Vagina (tissue), 2 donors: ENCODE data around the gene NYNRIN. TPM values are rescaled to one million over a fixed set of nuclear protein-coding genes. Genes with fewer than 3 reads are reported as not detected.
"Not testable (repeated sequence)": the region's sequence is repeated elsewhere in the genome, so short reads cannot be mapped to it uniquely, and the experiment has no call there.

Experiments
- DNase-seq, 2 donors: peaks; one replicate each; pipeline ENCODE4 v3.0.0-alpha.2; 2017; ENCODE audit errors: extremely low spot score in 2 of 2
- H3K27ac ChIP-seq: fragments of 200-600 bp; sonication (generic); one replicate; pipeline ENCODE4 v1.5.1; 2019
- H3K27me3 ChIP-seq: fragments of 200-600 bp; sonication (generic); one replicate; pipeline ENCODE4 v1.5.1; 2019
- H3K36me3 ChIP-seq, 2 donors: fragments of 200-600 bp; sonication (generic); one replicate each; pipeline ENCODE4 v1.5.1; 2017 to 2019
- H3K4me1 ChIP-seq: fragments of 200-600 bp; sonication (generic); one replicate; pipeline ENCODE4 v1.5.1; 2019
- H3K4me3 ChIP-seq, 2 donors: fragments of 200-600 bp; sonication (generic); 1 replicate in 1 of 2; 2 replicates in 1 of 2; pipeline ENCODE4 v1.5.1; 2016 to 2019
- H3K9me3 ChIP-seq: fragments of 200-600 bp; sonication (generic); one replicate; pipeline ENCODE4 v1.5.1; 2019
- POLR2A ChIP-seq, 2 donors: fragments of 450-650 bp; IDR thresholded peaks; one replicate each; pipeline ENCODE4 v1.6.1; 2017; ENCODE audit warnings: antibody characterized with exemption in 2 of 2, mild to moderate bottlenecking in 2 of 2, moderate library complexity in 2 of 2
- POLR2AphosphoS5 ChIP-seq, 2 donors: sonication (generic); formaldehyde crosslinking; IDR thresholded peaks; one replicate each; pipeline ENCODE4 v1.9.0; 2017; ENCODE audit warnings: antibody characterized with exemption in 2 of 2, mild to moderate bottlenecking in 2 of 2, low read depth in 1 of 2; ENCODE audit not compliant: insufficient read depth in 1 of 2
- intact Hi-C: fragments of 100-400 bp; cut with DNase I; formaldehyde crosslinking; loops from one replicate; pipeline ENCODE4 v1.15.1; 2023
- total RNA-seq: library from RNA; depleted of rRNA; stranded (reverse); fragments of >200 nt; gene quantifications from one replicate; pipeline ENCODE4 v1.2.3, GENCODE V29; 2016
- TF ChIP-seq, protein P1 (sequence below), 3 experiments: fragments of 450-650 bp in 2 of 3; fragments of 200-600 bp in 1 of 3; sonication (generic) in 1 of 3; IDR thresholded peaks; one replicate each; pipeline ENCODE4 v1.5.1; 2017 to 2019; ENCODE audit warnings: antibody characterized with exemption in 3 of 3, mild to moderate bottlenecking in 2 of 3, moderate library complexity in 2 of 3

The NYNRIN gene
- total RNA-seq, 1 donor from 2014 or later = 14.7 TPM

DNA sequence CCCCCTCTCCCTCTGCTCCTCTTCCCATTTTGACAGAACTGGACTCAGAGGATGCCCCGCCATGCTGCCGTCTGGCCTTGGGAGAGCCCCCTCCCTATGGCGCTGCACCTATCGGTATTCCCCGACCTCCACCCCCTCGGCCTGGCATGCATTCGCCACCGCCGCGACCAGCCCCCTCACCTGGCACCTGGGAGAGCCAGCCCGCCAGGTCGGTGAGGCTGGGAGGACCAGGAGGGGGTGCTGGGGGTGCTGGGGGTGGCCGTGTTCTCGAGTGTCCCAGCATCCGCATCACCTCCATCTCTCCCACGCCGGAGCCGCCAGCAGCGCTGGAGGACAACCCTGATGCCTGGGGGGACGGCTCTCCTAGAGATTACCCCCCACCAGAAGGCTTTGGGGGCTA is 29.3 kb upstream of the NYNRIN start:
- H3K4me3 ChIP-seq = peak overlapping the region; percentile 74 to 75
- intact Hi-C loops = no loop called here

DNA sequence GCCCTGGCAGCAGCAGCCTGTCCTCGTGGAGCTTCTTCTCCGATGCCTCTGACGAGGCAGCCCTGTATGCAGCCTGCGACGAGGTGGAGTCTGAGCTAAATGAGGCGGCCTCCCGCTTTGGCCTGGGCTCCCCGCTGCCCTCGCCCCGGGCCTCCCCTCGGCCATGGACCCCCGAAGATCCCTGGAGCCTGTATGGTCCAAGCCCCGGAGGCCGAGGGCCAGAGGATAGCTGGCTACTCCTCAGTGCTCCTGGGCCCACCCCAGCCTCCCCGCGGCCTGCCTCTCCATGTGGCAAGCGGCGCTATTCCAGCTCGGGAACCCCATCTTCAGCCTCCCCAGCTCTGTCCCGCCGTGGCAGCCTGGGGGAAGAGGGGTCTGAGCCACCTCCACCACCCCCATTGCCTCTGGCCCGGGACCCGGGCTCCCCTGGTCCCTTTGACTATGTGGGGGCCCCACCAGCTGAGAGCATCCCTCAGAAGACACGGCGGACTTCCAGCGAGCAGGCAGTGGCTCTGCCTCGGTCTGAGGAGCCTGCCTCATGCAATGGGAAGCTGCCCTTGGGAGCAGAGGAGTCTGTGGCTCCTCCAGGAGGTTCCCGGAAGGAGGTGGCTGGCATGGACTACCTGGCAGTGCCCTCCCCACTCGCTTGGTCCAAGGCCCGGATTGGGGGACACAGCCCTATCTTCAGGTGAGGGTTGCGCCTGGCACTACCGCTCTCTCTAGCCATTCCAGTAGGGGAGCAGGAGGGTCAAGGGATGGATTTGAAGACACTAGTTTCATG is 28.7 kb upstream of the NYNRIN start:
- Histone ChIP-seq H3K9me3 (no peaks in the 10 kb centered on the region), H3K4me1 (peaks cover 58% of the 10 kb centered on the region), H3K27ac (peak overlapping the region; percentile 98), H3K4me3 (peak overlapping the region; percentile 74 to 75), H3K36me3 (peaks cover 0 to 13% of the 10 kb centered on the region in 2 donors), H3K27me3 (no peaks in the 10 kb centered on the region)
- intact Hi-C loops = no loop called here
- TF ChIP-seq POLR2A (IDR thresholded peaks at IDR 0.05) = no peak
- TF ChIP-seq, protein P1, sequence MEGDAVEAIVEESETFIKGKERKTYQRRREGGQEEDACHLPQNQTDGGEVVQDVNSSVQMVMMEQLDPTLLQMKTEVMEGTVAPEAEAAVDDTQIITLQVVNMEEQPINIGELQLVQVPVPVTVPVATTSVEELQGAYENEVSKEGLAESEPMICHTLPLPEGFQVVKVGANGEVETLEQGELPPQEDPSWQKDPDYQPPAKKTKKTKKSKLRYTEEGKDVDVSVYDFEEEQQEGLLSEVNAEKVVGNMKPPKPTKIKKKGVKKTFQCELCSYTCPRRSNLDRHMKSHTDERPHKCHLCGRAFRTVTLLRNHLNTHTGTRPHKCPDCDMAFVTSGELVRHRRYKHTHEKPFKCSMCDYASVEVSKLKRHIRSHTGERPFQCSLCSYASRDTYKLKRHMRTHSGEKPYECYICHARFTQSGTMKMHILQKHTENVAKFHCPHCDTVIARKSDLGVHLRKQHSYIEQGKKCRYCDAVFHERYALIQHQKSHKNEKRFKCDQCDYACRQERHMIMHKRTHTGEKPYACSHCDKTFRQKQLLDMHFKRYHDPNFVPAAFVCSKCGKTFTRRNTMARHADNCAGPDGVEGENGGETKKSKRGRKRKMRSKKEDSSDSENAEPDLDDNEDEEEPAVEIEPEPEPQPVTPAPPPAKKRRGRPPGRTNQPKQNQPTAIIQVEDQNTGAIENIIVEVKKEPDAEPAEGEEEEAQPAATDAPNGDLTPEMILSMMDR (IDR thresholded peaks at IDR 0.05) = no peak
- TF ChIP-seq POLR2AphosphoS5 (IDR thresholded peaks at IDR 0.05; ENCODE audit: insufficient read depth in 1 of 2, low read depth in 1 of 2) = no peak
- DNase-seq = no peak

More for the DNA sequence above, 29.3 kb upstream of the NYNRIN start:
- H3K27me3 ChIP-seq = no peaks in the 10 kb centered on the region
- peak overlapping the region; percentile 98 for H3K27ac ChIP-seq
- peaks cover 0 to 7% of the 10 kb centered on the region in 2 donors for H3K36me3 ChIP-seq
- DNase-seq = no peak
- TF ChIP-seq POLR2AphosphoS5 (IDR thresholded peaks at IDR 0.05; ENCODE audit: insufficient read depth in 1 of 2, low read depth in 1 of 2) = no peak
- TF ChIP-seq, protein P1 (IDR thresholded peaks at IDR 0.05) = no peak
- no peak for TF ChIP-seq POLR2A (IDR thresholded peaks at IDR 0.05)
- peaks cover 58% of the 10 kb centered on the region for H3K4me1 ChIP-seq
- H3K9me3 ChIP-seq = no peaks in the 10 kb centered on the region

DNA sequence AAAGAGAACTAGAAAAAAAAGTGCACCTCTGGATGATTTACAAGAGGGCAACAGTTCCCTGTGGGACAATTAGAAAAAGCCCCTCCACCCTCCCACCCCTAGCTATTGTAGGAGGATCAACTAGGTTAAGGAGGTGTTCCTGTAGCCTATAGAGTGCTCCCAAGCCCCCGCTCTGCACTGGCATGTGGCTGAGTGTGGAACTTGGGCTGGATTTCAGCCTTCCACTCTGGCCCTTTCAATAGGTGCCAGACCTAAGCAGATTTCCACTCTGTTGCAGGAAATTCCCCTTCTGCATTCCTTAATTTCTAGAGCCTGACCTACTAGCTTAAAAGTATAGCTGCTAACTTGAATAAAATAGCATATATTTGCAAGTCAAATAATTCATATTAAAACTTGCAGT is 28.1 kb upstream of the NYNRIN start:
- no peak for TF ChIP-seq POLR2AphosphoS5 (IDR thresholded peaks at IDR 0.05; ENCODE audit: insufficient read depth in 1 of 2, low read depth in 1 of 2)
- TF ChIP-seq, protein P1 (IDR thresholded peaks at IDR 0.05) = no peak
- TF ChIP-seq POLR2A (IDR thresholded peaks at IDR 0.05) = no peak
- no peaks in the 10 kb centered on the region for H3K27me3 ChIP-seq
- DNase-seq = no peak
- H3K4me1 ChIP-seq = peaks cover 52% of the 10 kb centered on the region
- no peaks in the 10 kb centered on the region for H3K9me3 ChIP-seq
- intact Hi-C loops = no loop called here
- no peak overlapping the region for H3K4me3 ChIP-seq
- H3K27ac ChIP-seq = peak overlapping the region; percentile 98
- H3K36me3 ChIP-seq = peaks cover 0 to 18% of the 10 kb centered on the region in 2 donors

DNA sequence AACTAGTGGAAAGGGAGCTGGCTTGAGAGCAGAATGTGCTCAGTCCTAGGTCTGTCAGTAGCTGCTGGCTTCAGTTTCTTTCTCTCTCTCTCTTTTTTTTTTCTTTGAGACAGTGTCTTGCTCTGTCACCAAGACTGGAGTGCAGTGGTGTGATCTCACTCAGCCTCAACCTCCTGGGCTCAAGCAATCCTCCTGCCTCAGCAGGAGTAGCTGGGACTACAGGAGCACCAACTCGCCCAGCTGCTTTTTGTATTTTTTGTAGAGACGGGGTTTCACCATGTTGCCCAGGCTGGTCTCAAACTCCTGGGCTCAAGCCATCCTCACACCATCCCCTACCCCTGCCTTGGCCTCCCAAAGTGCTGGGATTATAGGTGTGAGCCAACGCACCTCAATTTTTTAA is 27.2 kb upstream of the NYNRIN start:
- Histone ChIP-seq H3K36me3 (peaks cover 0 to 20% of the 10 kb centered on the region in 2 donors), H3K4me1 (peaks cover 49% of the 10 kb centered on the region), H3K27ac (peak overlapping the region; percentile 26)
- H3K9me3 ChIP-seq, H3K27me3 ChIP-seq, intact Hi-C loops, DNase-seq, H3K4me3 ChIP-seq: not testable (repeated sequence)

DNA sequence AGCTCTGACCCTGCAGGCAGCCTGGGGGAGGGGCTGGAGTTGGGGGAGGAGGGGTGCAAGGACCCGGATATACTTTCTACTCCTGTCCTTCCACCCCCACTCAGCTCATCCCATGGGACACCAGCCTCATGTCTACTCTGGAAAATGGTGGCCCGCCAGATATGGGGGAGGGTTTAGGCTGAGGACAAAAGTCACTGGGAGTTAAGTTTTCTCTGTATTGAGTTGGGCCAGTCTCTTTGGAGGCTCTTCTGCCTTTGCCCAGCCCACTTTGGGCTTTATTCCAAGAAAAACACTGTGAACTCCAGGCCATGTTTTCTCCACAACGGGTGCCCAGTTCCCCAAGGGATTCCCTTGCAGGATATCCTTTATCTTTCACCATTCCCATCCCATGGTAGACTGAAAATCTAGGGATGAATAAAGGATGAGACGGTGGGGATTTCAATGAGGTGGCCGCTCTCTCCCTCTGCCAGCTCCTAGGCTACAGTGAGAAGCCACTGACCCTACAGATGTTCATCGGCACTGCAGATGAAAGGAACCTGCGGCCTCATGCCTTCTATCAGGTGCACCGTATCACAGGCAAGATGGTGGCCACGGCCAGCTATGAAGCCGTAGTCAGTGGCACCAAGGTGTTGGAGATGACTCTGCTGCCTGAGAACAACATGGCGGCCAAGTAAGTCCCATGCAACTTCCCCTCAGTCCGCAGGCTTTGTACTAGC is 25.9 kb upstream of the NYNRIN start:
- H3K27ac ChIP-seq = peak overlapping the region; percentile 26
- H3K36me3 ChIP-seq = peaks cover 0 to 21% of the 10 kb centered on the region in 2 donors
- H3K4me1 ChIP-seq = peaks cover 51% of the 10 kb centered on the region

More for the DNA sequence above, 25.9 kb upstream of the NYNRIN start:
- DNase-seq = no peak
- intact Hi-C loops = no loop called here
- Histone ChIP-seq H3K27me3 (no peaks in the 10 kb centered on the region), H3K4me3 (no peak overlapping the region), H3K9me3 (no peaks in the 10 kb centered on the region)
- TF ChIP-seq POLR2A (IDR thresholded peaks at IDR 0.05) (no peak), POLR2AphosphoS5 (IDR thresholded peaks at IDR 0.05; ENCODE audit: insufficient read depth in 1 of 2, low read depth in 1 of 2) (no peak)
- TF ChIP-seq, protein P1 (IDR thresholded peaks at IDR 0.05) = no peak
